ENCODE data around the gene SPINT1.

SPINT1 gene

DNA sequence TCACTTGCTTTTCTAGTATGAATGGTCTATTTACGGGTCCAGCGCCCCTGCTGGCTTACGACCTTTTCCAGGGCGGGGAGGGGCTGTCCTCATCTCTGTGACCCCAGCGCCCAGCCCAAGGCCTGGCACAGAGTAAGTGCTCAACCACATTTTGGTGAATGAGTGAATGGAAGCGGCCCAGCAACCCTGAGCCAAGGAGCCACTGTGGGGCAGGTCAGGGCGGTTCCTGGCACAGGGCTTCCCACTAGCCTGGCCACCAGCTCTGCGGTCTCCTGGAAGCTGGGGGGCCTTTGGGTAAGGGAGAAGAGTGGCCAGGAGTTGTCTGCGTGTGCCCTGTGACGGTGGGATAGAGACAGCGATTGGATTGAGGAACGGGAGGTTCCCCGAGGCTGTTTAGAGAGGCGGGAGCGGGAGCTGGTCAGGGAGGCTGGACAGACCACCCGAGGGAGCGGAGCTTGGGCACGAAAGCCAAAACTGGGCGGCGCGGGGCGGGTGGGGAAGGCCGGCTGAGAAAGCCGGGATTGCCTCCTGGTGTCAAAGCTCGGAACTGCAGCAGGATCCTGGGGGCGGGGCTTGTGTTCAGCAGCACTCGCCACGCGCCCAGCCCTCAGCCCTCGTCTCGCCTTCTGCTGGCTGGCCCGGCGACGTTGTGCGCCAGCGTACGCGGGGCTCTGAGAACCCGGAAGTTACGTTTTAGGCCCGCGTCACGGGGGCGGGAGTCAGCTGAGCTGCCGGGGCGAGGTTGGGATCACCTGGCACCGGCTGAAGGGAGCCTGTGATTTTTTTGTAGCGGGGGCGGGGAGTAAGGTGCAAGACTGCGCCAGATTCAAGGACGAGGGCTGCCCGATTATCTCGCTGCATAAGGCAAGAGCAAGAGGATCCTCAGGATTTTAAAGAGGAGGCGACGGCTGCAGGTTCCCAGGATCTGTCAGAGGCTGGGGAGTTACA lies 50.2 kb downstream of the SPINT1 start, which contains the start of gene VPS18:
Gene VPS18 (plus strand): TSS at position 718 of the 948 bp plus-strand sequence. CDS start 319 bp downstream, outside the sequence.
- DNase-seq, result peak; percentile 98

- peak; percentile 65 for DNase-seq
These were observed 51.0 kb downstream of the SPINT1 start for GRCh38 chr15:40894681-40895448.

DNA sequence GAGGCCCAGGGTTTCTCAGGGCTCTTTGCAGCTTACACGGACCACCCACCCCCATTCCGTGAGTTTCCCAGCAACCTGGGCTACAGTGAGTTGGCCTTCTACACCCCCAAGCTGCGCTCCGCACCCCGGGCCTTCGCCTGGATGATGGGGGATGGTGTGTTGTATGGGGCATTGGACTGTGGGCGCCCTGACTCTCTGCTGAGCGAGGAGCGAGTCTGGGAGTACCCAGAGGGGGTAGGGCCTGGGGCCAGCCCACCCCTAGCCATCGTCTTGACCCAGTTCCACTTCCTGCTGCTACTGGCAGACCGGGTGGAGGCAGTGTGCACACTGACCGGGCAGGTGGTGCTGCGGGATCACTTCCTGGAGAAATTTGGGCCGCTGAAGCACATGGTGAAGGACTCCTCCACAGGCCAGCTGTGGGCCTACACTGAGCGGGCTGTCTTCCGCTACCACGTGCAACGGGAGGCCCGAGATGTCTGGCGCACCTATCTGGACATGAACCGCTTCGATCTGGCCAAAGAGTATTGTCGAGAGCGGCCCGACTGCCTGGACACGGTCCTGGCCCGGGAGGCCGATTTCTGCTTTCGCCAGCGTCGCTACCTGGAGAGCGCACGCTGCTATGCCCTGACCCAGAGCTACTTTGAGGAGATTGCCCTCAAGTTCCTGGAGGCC lies 55.8 kb downstream of the SPINT1 start:
- no peak for DNase-seq

DNA sequence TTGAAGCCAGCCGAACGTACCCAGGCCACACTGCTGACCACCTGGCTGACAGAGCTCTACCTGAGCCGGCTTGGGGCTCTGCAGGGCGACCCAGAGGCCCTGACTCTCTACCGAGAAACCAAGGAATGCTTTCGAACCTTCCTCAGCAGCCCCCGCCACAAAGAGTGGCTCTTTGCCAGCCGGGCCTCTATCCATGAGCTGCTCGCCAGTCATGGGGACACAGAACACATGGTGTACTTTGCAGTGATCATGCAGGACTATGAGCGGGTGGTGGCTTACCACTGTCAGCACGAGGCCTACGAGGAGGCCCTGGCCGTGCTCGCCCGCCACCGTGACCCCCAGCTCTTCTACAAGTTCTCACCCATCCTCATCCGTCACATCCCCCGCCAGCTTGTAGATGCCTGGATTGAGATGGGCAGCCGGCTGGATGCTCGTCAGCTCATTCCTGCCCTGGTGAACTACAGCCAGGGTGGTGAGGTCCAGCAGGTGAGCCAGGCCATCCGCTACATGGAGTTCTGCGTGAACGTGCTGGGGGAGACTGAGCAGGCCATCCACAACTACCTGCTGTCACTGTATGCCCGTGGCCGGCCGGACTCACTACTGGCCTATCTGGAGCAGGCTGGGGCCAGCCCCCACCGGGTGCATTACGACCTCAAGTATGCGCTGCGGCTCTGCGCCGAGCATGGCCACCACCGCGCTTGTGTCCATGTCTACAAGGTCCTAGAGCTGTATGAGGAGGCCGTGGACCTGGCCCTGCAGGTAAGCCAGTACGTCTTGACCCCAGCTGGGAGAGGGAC lies 56.6 kb downstream of the SPINT1 start:
- no peak for DNase-seq

- DNase-seq, result no peak
These were observed 57.2 kb downstream of the SPINT1 start for GRCh38 chr15:40901053-40901443.

DNA sequence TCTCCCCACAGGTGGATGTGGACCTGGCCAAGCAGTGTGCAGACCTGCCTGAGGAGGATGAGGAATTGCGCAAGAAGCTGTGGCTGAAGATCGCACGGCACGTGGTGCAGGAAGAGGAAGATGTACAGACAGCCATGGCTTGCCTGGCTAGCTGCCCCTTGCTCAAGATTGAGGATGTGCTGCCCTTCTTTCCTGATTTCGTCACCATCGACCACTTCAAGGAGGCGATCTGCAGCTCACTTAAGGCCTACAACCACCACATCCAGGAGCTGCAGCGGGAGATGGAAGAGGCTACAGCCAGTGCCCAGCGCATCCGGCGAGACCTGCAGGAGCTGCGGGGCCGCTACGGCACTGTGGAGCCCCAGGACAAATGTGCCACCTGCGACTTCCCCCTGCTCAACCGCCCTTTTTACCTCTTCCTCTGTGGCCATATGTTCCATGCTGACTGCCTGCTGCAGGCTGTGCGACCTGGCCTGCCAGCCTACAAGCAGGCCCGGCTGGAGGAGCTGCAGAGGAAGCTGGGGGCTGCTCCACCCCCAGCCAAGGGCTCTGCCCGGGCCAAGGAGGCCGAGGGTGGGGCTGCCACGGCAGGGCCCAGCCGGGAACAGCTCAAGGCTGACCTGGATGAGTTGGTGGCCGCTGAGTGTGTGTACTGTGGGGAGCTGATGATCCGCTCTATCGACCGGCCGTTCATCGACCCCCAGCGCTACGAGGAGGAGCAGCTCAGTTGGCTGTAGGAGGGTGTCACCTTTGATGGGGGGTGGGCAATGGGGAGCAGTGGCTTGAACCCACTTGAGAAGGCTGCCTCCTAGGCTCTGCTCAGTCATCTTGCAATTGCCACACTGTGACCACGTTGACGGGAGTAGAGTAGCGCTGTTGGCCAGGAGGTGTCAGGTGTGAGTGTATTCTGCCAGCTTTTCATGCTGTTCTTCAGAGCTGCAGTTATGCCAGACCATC lies 59.0 kb downstream of the SPINT1 start:
- DNase-seq, result no peak

GRCh38 chr15:40904552-40905201 lies 60.8 kb downstream of the SPINT1 start:
- DNase-seq, result no peak

- DNase-seq, result peak; percentile 67
These were observed 62.5 kb downstream of the SPINT1 start for GRCh38 chr15:40906091-40906990.

DNA sequence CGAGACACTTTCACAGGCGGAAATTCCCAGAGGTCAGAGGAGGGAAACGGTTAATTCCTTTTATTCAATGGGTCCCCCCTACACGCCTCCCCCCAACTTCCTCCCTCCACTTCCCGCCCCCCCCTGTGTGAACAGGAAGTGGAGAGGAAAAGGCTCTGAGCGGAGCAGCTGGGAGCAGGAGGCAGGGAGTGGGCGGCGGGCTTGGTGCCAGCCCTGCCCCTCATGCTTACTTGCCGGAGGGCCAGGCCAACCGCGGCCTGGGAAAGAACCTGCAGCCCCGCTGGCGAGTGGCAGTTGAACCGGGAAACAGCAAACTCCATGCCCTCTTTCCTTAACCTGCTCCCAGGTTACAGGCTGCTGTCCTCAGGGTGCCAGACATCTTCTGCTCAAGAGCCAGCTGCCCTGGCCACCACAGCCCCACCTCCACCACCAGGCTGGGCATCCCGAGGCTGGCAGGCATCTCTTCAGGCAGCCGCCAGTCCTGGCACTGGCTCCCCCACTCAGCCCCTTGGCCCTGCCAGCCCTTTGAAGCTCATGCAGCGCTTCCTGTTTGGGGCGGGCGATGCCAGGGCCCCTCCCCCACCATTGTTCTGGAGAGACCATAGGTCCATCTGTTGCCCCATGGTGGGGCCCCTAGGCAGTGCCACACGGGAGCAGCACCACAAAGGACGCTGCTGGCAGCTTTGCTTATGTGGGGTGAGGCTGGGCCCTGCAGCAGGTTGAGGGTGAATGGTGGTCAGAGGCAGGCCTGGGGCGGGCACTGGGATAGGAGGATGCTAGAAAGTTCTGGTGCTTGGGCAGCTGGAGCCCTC lies 63.3 kb downstream of the SPINT1 start:
- DNase-seq, result peak; percentile 44
